ENCODE data around the gene SMAGP.
"Not testable (repeated sequence)": the region's sequence is repeated elsewhere in the genome, so short reads cannot be mapped to it uniquely, and the experiment has no call there.

The SMAGP gene

GRCh38 chr12:51229116-51229809, 41.0 kb downstream of the SMAGP start:
- DNase-seq (ENCODE audit: low spot score) = no peak
- no peak for TF ChIP-seq CTCF (IDR thresholded peaks at IDR 0.05; ENCODE audit: poor library complexity, severe bottlenecking)
- H3K27ac ChIP-seq (ENCODE audit: poor library complexity, severe bottlenecking) = no peak overlapping the region
- H3K27me3 ChIP-seq (ENCODE audit: insufficient read depth, poor library complexity, severe bottlenecking) = no peaks in the 10 kb centered on the region
- H3K4me1 ChIP-seq (ENCODE audit: insufficient read depth, poor library complexity, severe bottlenecking) = no peaks in the 10 kb centered on the region
- H3K4me3 ChIP-seq (ENCODE audit: severe bottlenecking) = no peak overlapping the region
- H3K9me3 ChIP-seq (ENCODE audit: severe bottlenecking) = no peaks in the 10 kb centered on the region
- no peaks in the 10 kb centered on the region for H3K36me3 ChIP-seq (ENCODE audit: low read depth)
- ATAC-seq (ENCODE audit: low read depth) = no peak

- Histone ChIP-seq H3K9me3 (ENCODE audit: severe bottlenecking) (no peaks in the 10 kb centered on the region), H3K4me3 (ENCODE audit: severe bottlenecking) (no peak overlapping the region), H3K27ac (ENCODE audit: poor library complexity, severe bottlenecking) (no peak overlapping the region), H3K36me3 (ENCODE audit: low read depth) (no peaks in the 10 kb centered on the region), H3K4me1 (ENCODE audit: insufficient read depth, poor library complexity, severe bottlenecking) (no peaks in the 10 kb centered on the region), H3K27me3 (ENCODE audit: insufficient read depth, poor library complexity, severe bottlenecking) (no peaks in the 10 kb centered on the region)
- ATAC-seq (ENCODE audit: low read depth) (no peak), DNase-seq (ENCODE audit: low spot score) (no peak)
- no peak for TF ChIP-seq CTCF (IDR thresholded peaks at IDR 0.05; ENCODE audit: poor library complexity, severe bottlenecking)
Measured at GRCh38 chr12:51227962-51228361, 42.3 kb downstream of the SMAGP start.

GRCh38 chr12:51227112-51227511, 43.1 kb downstream of the SMAGP start:
- H3K4me1 ChIP-seq (ENCODE audit: insufficient read depth, poor library complexity, severe bottlenecking); H3K27ac ChIP-seq (ENCODE audit: poor library complexity, severe bottlenecking); H3K36me3 ChIP-seq (ENCODE audit: low read depth); H3K27me3 ChIP-seq (ENCODE audit: insufficient read depth, poor library complexity, severe bottlenecking); DNase-seq (ENCODE audit: low spot score); H3K4me3 ChIP-seq (ENCODE audit: severe bottlenecking); ATAC-seq (ENCODE audit: low read depth); H3K9me3 ChIP-seq (ENCODE audit: severe bottlenecking): not testable (repeated sequence)

- ATAC-seq (ENCODE audit: low read depth) (no peak), DNase-seq (ENCODE audit: low spot score) (no peak)
- no peak for TF ChIP-seq CTCF (IDR thresholded peaks at IDR 0.05; ENCODE audit: poor library complexity, severe bottlenecking)
- H3K4me1 ChIP-seq (ENCODE audit: insufficient read depth, poor library complexity, severe bottlenecking) = no peaks in the 10 kb centered on the region
- H3K4me3 ChIP-seq (ENCODE audit: severe bottlenecking) = no peak overlapping the region
- H3K27me3 ChIP-seq (ENCODE audit: insufficient read depth, poor library complexity, severe bottlenecking) = no peaks in the 10 kb centered on the region
- no peaks in the 10 kb centered on the region for H3K9me3 ChIP-seq (ENCODE audit: severe bottlenecking)
- no peaks in the 10 kb centered on the region for H3K36me3 ChIP-seq (ENCODE audit: low read depth)
- no peak overlapping the region for H3K27ac ChIP-seq (ENCODE audit: poor library complexity, severe bottlenecking)
Measured at GRCh38 chr12:51225771-51226170, 44.4 kb downstream of the SMAGP start.

- TF ChIP-seq CTCF (IDR thresholded peaks at IDR 0.05; ENCODE audit: poor library complexity, severe bottlenecking) = no peak
- DNase-seq (ENCODE audit: low spot score) (no peak), ATAC-seq (ENCODE audit: low read depth) (no peak)
- Histone ChIP-seq H3K4me1 (ENCODE audit: insufficient read depth, poor library complexity, severe bottlenecking) (no peaks in the 10 kb centered on the region), H3K4me3 (ENCODE audit: severe bottlenecking) (no peak overlapping the region), H3K36me3 (ENCODE audit: low read depth) (no peaks in the 10 kb centered on the region), H3K9me3 (ENCODE audit: severe bottlenecking) (no peaks in the 10 kb centered on the region), H3K27ac (ENCODE audit: poor library complexity, severe bottlenecking) (no peak overlapping the region), H3K27me3 (ENCODE audit: insufficient read depth, poor library complexity, severe bottlenecking) (no peaks in the 10 kb centered on the region)
Measured at GRCh38 chr12:51225234-51225633, 45.0 kb downstream of the SMAGP start.
